Measurements from ENCODE around the gene CHD3. TPM values are rescaled to one million over a fixed set of nuclear protein-coding genes. Genes with fewer than 3 reads are reported as not detected.
A peak's percentile ranks its signal among the peaks of the same experiment; 100 is the strongest.

CHD3 gene
- total RNA-seq, 1 experiment from 2014 or later, result 109 TPM

DNA sequence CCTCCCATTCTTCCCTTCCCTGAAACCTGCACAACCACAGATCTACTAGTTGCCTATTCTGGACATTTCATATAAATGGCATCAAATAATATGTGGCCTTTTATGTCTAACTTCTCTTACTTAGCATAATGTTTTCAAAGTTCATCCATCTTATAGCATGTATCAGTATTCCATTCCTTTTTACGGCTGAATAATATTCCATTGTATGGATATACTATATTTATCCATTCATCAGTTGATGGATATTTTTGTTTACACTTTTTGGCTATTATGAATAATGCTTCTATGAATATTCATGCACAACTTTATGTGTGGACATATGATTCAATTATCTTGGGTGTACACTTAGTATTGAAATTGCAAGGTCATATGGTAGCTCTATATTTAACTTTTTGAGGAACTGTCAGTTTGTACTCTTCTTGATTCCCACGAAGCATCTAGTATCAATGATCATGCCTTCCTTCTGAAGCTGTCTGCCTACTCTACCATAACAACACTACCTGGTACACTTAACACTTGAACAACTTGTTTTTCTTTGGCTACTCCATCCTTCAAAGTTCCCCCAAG lies 12.7 kb upstream of the CHD3 start:
- Histone ChIP-seq H3K27ac (no peak overlapping the region), H3K9me3 (replicated peaks) (no peaks in the 10 kb centered on the region), H3K4me1 (no peaks in the 10 kb centered on the region), H3K36me3 (peaks cover 29% of the 10 kb centered on the region), H3K4me3 (no peak overlapping the region), H3K27me3 (no peaks in the 10 kb centered on the region)
- no peak for DNase-seq

DNA sequence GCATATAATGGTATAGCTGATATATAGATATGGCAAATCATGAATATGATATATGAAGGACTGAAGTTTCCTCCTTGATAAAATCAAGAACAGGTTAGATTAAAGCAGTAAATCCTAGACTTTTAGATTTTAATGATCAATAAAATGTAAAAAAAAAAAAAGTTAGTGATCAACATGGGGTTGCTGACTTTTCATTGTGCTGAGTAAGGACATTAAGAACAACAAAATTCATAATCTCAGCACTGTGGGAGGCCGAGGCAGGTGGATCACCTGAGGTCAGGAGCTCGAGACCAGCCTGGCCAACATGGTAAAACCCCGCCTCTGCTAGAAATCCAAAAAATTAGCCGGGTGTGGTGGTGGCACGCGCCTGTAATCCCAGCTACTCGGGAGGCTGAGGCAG lies 10.4 kb upstream of the CHD3 start:
- Histone ChIP-seq H3K4me1 (no peaks in the 10 kb centered on the region), H3K4me3 (no peak overlapping the region), H3K27me3 (no peaks in the 10 kb centered on the region), H3K27ac (no peak overlapping the region), H3K36me3 (peaks cover 25% of the 10 kb centered on the region), H3K9me3 (replicated peaks) (no peaks in the 10 kb centered on the region)
- no peak for DNase-seq

DNA sequence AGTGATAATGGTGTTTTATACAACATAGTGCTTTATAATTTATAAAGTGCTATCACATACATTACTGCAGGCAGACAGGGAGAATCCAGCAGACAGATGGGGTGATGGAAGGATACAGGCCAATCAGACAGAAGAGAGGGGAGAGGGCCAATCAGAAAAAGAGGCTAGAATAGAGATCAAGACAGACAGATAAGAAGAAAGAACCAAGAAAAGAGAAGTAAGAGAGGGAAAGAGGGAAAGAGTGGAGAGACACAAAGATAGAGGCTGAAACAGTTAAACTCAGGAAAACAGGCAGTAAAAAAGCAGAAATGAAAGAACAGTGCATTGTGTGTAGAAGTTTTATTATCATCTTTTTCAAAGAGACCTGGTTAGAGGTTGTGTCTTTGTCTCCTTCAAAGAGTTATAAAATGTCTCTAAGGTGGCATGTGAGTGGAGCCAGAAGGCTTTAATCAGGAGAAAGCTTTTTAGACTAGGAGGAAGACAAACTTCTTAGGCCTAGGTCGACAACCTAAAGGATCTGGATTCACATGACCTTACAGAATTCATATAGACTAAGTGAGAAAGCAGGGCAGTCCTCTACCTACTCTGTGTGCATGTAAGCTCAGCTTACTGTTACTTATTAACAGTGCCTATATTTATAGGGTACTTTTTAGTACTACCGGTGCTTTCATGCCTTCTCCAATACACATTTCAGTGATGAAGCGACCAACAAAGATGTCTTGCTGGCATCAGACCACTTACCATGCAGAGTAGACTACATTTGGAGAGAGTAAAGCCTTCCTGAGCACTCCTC lies 8.3 kb upstream of the CHD3 start:
- Histone ChIP-seq H3K4me1 (no peaks in the 10 kb centered on the region), H3K9me3 (replicated peaks) (no peaks in the 10 kb centered on the region), H3K27me3 (no peaks in the 10 kb centered on the region), H3K4me3 (no peak overlapping the region), H3K36me3 (peaks cover 25% of the 10 kb centered on the region), H3K27ac (no peak overlapping the region)
- no peak for DNase-seq

DNA sequence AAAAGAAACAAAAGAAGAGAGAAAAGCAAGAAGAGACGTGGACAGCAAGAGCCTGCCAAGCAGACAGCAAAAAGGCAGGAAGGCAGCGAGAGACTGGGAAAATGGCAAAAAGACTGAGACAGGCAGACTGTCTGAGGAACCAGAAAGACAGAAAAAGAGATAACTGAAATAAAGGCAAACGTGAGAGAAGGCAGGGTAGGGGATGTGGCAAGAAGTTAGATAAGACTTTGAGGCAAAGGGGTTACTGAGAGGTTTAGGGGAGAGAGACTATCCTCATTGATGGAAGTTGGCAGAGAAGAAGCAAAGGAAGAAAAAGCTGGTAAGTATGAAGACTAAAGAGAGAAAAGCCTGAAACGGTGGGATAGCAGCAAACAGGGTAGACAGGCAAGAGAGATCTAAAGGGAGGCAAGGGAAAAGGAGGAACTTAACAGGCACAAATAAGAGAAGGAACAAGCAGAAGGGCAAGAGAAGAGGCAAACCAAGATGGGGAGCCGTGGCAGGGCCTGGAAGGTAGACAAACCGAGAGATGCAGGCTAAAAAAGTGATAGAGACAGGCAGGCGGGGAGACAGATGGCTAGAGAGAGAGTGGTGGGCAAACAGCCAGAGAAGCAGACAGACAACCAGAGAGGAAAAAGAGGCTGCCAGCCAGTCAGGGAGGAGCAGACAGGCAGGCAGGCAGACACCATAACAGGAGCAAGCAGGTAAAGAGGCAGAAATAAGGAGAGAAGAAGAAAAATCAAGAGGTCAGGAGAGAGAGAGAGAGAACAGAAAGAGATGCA lies 7.1 kb upstream of the CHD3 start:
- Histone ChIP-seq H3K4me3 (peak overlapping the region; percentile 6; the same call in 1 of the 2 replicates), H3K27me3 (no peaks in the 10 kb centered on the region), H3K27ac (no peak overlapping the region), H3K36me3 (peaks cover 22% of the 10 kb centered on the region), H3K4me1 (no peaks in the 10 kb centered on the region), H3K9me3 (replicated peaks) (no peaks in the 10 kb centered on the region)
- DNase-seq, result peak; percentile 26 to 39

DNA sequence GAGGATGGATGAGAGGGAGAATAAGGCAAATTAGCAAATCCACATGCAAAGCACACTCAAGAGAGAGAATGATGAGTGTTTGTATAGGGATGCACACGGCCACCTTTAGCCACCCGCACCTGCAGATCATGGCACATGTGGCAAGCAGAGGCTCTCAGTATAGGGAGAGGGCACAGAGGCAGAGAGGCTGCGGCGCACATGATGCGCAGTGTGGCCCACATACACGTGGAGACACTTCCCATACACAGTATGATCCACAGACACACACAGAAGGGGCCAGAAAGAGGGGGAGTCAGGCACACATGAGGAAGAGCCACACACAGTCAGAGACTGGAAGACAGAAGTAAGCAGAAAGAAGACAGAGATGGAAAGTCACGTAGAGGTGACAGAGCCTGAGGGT lies 6.5 kb upstream of the CHD3 start:
- peaks cover 19% of the 10 kb centered on the region for H3K36me3 ChIP-seq
- no peak for DNase-seq
- H3K4me3 ChIP-seq, result peak overlapping the region; percentile 6; the same call in 1 of the 2 replicates
- H3K4me1 ChIP-seq, result no peaks in the 10 kb centered on the region
- H3K27me3 ChIP-seq, result no peaks in the 10 kb centered on the region
- H3K9me3 ChIP-seq (replicated peaks), result no peaks in the 10 kb centered on the region
- H3K27ac ChIP-seq, result no peak overlapping the region

DNA sequence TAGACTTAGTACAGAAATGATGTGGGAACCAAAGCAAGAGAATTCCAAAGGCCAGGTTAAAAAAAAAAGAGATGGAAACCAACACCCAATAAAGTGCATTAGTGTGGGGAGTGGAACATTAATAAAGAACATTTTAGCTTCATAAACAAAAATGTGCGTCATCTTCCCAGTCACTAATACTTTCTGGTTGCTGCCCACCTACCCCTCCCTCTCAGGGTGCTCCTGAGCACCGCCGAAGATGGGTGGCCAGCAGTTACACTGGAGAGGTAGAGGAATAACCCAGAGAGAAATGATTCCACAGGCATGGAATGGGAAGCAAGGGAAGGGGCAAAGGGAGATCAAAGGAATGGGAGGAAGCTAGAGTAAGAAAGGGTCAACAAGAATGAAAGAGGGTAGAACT lies 6.0 kb upstream of the CHD3 start:
- Histone ChIP-seq H3K27ac (no peak overlapping the region), H3K4me1 (no peaks in the 10 kb centered on the region), H3K4me3 (no peak overlapping the region), H3K9me3 (replicated peaks) (no peaks in the 10 kb centered on the region), H3K36me3 (peaks cover 15% of the 10 kb centered on the region), H3K27me3 (no peaks in the 10 kb centered on the region)
- DNase-seq, result no peak

DNA sequence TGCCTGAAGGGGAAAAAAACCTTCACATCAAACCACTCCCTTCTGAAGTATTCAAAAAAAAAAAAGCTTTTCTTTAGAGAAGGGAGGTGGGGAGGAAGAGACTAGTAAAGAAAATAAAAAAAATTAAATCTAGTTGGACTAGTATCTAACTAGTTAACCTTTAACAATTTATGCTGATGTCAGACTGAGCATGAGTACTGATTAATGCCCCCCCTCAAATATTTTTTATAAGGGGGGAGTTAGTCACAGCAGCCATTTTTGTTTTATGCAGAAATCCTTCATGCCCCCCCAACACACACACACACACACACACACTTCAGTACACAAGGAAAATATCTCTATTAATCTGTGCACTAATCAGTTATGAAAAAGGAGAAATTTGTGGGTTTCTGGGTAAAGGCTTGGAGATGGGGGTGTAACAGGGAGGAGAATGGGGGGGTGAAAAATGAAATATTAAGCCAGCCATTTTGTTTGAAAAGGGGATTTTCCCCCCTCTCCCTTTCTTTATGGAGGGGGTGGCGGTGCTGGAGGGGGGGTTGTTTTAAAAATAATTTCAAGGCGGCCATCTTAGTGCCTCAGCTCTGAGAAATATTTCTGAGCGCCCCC lies 4.7 kb upstream of the CHD3 start:
- peak in 1 of 2 experiments; percentile 38 for DNase-seq
- Histone ChIP-seq H3K36me3 (peaks cover 14% of the 10 kb centered on the region), H3K9me3 (replicated peaks) (no peaks in the 10 kb centered on the region), H3K4me1 (peaks cover 4% of the 10 kb centered on the region; the same call in 1 of the 2 replicates), H3K27ac (peak overlapping the region; percentile 86), H3K4me3 (peak overlapping the region; percentile 56), H3K27me3 (no peaks in the 10 kb centered on the region)

DNA sequence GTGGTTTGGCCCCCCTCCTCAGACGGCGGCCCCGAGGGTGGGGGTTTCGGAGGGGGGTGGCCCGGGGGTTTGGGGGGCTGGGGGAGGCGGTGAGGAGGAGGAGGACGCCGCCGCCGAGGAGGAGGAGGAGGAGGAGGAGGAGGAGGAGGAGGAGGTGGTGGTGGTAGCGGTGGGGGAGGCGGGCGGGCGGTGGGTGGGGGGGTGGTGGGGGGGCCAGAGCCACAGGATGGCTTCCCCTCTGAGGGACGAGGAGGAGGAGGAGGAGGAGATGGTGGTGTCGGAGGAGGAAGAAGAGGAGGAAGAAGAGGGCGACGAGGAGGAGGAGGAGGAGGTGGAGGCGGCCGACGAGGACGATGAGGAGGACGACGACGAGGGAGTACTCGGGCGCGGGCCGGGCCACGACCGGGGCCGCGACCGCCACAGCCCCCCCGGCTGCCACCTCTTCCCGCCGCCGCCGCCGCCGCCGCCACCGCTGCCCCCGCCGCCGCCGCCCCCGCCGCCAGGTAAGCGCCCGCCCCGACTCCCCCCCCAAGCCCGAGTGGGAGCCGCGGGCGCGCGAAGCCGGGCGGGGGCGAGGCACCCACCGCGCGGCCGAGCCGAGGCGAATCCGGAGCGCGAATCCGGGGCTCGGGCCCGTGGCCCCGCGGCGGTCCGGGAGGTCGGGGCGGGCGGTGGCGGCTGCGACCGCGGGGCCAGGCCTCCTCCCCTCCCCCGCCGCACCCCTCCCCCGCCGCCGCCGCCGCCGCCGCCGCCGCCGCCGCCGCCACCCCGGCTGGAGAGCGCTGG lies 3.8 kb upstream of the CHD3 start:
- H3K36me3 ChIP-seq, result peaks cover 13% of the 10 kb centered on the region
- no peaks in the 10 kb centered on the region for H3K27me3 ChIP-seq
- DNase-seq, result no peak
- H3K27ac ChIP-seq, result peak overlapping the region; percentile 99
- H3K4me3 ChIP-seq, result peak overlapping the region; percentile 73
- H3K4me1 ChIP-seq, result peaks cover 10% of the 10 kb centered on the region
- H3K9me3 ChIP-seq (replicated peaks), result no peaks in the 10 kb centered on the region

DNA sequence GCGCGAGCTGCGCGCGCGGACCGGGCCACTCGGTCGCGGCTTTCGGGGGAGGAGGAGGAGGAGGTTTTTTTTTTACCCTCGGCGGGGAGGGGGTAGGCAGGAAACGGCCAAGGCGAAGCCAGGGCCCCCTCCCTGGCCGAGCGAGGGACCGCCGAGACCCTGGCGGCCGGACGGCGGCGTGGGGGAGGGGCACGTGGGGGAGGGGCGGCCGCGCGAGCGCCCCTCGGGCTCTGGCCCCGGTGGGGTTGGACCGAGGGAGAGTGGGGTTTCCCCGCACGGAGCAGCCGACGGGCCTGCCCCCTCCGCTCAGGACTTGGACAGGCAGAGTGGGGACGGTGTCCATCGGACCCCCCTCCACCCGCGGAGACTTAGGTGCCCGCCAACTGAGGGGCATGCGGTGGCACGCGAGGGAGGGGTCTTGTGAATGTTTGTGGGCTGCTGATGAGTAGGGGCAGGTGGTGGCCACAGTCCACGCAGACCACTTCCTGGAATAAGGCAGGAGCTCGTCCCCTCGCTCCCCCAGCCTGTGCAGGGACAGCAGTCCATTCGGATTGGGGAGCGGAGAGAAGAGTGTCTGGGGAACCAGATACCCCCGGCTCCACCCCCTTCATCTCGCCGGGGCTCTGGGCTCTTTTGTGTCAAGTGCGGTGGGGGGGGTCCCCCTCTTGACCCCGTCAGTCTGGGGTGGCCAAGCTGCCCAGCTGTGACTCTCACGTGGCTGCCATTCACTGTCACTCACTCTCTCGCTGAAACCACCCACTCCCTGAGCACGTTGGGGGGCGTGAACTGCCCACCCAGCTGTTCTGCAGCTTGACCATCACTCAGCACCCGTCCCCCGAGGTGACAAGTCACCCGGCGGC lies 3.0 kb upstream of the CHD3 start:
- H3K4me1 ChIP-seq, result peaks cover 19% of the 10 kb centered on the region

DNA sequence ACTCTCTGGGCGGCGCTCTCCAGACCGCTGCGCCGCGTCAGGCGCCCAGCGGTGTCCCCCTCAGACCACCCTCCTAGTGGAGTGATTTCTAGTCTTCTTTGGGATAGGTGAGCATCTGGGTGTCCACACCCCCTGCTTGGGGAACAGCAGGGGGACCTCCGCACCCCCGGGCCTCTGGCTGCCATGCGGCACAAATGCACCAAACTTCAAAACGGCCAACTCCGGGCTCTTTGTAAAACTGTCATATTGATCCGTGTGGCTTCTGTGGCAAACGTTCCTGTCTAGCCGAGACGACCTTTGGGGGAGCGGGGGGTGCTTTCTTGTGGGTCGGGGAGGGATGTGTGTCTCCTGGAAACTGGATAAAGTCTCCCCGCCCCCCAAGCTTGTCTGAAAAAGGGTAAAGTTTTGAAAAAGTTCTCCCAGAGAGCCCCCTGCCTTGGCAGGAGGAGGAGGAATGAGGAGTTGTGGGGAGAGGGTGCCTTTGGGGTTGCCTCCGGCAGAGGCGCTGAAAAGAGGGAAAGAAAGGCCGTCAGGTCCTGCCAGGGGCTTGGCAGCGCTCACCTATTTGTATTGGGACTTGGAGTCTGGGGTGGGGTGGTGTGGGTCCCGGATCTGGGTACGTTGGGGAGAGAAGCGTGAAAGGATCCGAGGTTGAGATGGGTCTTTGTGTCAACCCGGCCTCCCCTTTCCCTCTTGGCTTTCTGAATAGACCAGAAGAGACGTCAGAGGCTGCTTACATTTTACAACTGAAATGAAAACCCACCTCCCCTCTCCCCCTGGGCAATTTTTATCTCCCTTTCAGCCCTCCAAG lies 2.2 kb upstream of the CHD3 start:
- Histone ChIP-seq H3K27ac (peak overlapping the region; percentile 99), H3K4me3 (peak overlapping the region; percentile 73), H3K36me3 (peaks cover 20% of the 10 kb centered on the region), H3K9me3 (replicated peaks) (no peaks in the 10 kb centered on the region), H3K4me1 (peaks cover 27% of the 10 kb centered on the region), H3K27me3 (no peaks in the 10 kb centered on the region)
- DNase-seq, result peak; percentile 37 to 44

More for the DNA sequence above, 3.0 kb upstream of the CHD3 start:
- peak overlapping the region; percentile 99 for H3K27ac ChIP-seq
- H3K27me3 ChIP-seq, result no peaks in the 10 kb centered on the region
- H3K4me3 ChIP-seq, result peak overlapping the region; percentile 73
- H3K9me3 ChIP-seq (replicated peaks), result no peaks in the 10 kb centered on the region
- H3K36me3 ChIP-seq, result peaks cover 14% of the 10 kb centered on the region
- DNase-seq, result peak; percentile 96 to 97

DNA sequence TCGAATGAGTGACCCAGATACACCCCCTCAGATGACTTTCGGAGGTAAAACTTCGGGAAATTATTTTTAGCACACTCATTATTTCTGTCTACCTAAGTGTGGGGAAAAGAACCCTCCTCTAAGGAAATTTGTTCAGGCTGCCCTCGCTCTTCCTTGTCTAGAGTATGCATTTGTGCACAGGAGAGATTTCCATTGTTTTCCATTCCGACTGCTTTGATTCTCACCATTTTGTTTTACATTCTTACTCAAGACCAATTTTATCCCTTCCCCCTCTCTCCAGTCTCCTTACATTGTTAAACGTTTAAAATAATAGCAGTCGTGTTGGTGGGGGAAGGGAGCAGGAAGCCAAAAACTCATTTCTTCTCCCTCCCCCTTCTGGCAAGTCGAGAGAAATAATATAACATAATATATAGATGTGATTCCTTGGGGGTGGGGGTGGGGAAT lies 1.5 kb upstream of the CHD3 start:
- Histone ChIP-seq H3K4me1 (peaks cover 33% of the 10 kb centered on the region), H3K4me3 (peak overlapping the region; percentile 73)

DNA sequence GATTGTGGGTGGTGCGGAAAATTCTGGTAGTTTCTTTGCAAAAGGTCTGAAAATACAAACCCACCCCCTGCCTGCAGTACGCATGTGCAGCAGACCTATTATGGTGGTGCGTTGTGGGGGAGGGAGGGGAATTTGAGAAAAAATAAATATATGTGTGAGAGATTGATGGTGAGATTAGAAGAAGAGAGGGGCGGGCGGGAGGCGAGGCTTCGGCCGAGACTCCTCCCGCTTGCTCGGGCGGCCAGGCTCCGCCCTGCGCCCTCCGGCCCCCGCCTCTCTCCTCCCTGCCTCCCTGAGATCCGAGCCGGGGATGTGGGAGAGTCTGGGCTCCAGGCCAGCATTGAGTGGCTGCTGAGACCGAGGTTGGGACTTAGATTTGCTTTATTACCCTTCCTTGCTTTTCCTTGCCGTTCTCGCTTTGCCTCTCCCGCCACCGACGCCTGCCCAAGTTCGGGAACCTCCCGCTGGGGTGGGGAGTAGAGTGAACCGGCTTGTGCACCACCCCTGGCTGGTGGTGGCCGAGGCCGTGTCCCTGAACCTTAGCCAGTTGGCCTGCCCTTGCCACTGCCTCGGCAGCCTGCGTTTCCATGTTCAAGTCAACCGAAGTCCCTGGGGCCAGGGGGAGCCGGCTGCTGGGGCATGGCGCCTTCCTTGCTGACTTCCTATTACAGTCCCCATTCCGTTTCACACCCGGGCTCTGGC lies 956 bp upstream of the CHD3 start:
- Histone ChIP-seq H3K9me3 (replicated peaks) (no peaks in the 10 kb centered on the region), H3K36me3 (peaks cover 28% of the 10 kb centered on the region), H3K4me3 (peak overlapping the region; percentile 73), H3K4me1 (peaks cover 37% of the 10 kb centered on the region), H3K27ac (peak overlapping the region; percentile 99), H3K27me3 (no peaks in the 10 kb centered on the region)
- peak; percentile 91 to 94 for DNase-seq

More for the DNA sequence above, 1.5 kb upstream of the CHD3 start:
- DNase-seq, result no peak
- peaks cover 26% of the 10 kb centered on the region for H3K36me3 ChIP-seq
- peak overlapping the region; percentile 99 for H3K27ac ChIP-seq
- no peaks in the 10 kb centered on the region for H3K9me3 ChIP-seq (replicated peaks)
- no peaks in the 10 kb centered on the region for H3K27me3 ChIP-seq

All from SJCRH30 (cell line).